Hematopoietic multipotent progenitor cell treated with erythropoietin and hydrocortisone succinate and interleukin-3 and kit ligand, for 4 days (in vitro differentiated cells): ENCODE data around the gene LRRC71.
"Not testable (repeated sequence)": the region's sequence is repeated elsewhere in the genome, so short reads cannot be mapped to it uniquely, and the experiment has no call there.

Experiments used
- DNase-seq: peaks from one replicate; pipeline ENCODE4 v3.0.0-alpha.2; 2015

Gene LRRC71

DNA sequence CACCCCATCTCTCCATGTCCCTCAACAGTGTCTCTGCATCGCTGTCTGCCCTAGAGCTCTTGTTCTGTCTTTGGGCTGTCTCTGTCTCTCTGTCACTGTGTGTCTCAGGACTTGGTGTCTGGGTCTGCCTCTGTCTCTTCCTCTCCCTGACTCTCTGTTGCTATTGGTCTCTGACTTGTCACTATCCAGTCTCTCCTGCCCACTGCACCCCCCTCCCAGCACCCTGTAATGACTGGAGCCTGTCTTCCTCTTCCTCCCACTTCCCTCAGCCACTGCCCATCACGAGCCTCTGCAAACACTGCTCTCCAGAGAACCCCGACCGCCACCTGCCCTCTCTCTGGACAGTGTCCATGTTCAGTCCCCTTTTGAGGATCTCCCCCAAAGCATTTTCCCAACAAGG lies 14.8 kb upstream of the LRRC71 start:
- DNase-seq, result no peak

DNA sequence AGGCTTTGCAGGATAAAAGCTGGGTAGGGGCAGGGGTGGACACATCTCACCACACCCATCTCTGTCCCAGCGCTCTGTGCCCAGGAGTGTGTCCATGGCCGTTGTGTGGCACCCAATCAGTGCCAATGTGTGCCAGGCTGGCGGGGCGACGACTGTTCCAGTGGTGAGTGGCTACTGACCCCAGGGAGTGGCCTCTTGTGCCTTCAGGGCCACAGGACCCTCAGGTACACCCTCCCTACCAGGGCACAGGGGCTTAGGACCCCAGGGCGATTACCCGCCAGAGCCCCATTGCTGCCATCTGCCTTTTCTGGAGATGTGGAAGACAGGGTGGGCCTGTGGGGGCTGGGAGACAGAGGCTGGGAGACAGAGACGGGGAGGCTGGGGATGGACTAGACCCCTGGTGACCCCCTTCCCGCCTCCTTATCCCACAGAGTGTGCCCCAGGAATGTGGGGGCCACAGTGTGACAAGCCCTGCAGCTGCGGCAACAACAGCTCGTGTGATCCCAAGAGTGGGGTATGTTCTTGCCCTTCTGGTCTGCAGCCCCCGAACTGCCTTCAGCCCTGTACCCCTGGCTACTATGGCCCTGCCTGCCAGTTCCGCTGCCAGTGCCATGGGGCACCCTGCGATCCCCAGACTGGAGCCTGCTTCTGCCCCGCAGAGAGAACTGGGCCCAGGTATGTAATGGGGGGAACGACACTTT lies 14.1 kb upstream of the LRRC71 start:
- no peak for DNase-seq

DNA sequence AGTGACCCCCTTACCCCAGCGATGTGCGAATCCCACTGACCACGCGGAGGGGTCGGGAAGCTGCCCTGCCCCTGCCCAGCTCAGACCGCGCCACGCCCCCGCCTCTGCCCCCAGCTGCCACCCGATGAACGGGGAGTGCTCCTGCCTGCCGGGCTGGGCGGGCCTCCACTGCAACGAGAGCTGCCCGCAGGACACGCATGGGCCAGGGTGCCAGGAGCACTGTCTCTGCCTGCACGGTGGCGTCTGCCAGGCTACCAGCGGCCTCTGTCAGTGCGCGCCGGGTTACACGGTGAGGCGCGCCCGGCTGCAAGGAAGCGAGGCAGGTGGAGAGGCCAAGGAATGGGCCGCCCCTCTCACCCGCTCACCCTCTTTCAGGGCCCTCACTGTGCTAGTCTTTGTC lies 11.9 kb upstream of the LRRC71 start:
- DNase-seq, result no peak

DNA sequence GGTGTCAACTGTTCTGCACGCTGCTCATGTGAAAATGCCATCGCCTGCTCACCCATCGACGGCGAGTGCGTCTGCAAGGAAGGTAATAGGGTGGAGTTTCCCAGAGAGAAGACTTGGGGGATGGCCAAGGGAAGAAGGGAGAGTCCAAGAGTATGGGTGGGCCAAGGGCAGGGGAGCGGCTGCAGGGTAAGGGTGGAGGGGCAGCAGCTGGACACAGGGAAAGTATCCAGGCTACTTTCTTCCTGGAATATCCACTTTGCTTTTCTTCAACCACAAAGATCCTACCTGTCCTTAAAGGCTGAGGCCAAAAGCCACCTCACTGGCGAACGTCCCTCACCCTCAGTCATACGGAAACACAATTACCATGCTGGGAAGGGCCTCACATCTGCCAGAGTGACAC lies 11.5 kb upstream of the LRRC71 start:
- no peak for DNase-seq

DNA sequence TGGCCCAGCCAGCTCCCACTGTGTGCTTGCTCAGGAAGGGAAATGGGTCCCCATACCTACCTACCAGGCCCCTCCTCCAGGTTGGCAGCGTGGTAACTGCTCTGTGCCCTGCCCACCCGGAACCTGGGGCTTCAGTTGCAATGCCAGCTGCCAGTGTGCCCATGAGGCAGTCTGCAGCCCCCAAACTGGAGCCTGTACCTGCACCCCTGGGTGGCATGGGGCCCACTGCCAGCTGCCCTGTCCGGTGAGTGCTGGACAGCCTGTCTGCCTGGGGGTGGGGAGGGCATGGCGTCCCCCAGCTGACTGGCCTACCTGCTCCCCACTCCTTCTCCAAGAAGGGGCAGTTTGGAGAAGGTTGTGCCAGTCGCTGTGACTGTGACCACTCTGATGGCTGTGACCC lies 10.8 kb upstream of the LRRC71 start:
- DNase-seq, result no peak

DNA sequence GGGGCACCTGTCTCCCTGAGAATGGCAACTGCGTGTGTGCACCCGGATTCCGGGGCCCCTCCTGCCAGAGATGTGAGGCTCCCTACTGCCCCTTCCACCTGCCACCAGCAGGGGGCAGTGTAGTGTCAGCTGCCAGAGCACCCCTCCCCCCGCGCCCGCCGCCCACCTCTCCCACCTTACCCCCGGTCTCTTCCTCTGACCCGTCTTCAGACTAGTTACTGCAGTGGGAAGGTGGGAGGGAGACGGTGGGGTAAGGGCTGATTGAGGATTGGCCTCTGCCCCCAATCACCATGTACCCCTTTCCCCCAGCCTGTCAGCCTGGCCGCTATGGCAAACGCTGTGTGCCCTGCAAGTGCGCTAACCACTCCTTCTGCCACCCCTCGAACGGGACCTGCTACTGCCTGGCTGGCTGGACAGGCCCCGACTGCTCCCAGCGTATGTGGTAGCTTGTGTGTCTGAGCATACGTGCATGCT lies 10.1 kb upstream of the LRRC71 start:
- DNase-seq, result peak; percentile 67

DNA sequence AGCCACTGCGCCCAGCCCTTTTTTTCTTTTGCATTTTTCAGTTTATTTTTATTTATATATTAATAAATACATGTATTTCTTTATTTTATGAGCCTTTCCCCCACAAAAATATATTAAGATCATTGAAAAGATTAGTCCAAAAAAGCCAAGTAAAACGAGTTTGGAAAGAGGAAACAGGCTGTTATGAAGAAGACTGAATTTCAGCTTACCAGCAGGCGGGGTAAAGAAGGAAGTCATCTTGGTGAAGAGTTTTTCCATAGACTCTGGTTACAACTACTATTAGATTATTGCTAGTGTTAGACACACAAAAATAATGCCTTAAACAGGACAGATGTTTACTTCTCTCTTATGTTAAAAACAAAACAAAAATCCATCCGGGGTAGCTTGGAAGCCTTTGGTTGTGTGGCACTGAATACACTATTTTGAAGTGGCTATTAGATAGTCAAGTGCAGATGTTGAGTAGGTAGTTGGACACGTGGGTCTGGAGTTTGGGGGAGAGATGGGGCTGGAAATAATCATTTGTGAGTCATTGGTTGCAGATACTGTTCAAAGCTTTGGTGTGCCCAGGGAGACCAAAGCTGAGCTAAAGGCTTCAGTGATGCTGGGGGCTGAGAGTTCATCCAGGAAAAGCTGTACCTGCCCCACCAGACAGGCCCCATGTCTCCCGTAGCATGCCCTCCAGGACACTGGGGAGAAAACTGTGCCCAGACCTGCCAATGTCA lies 8.7 kb upstream of the LRRC71 start:
- DNase-seq, result peak; percentile 61

DNA sequence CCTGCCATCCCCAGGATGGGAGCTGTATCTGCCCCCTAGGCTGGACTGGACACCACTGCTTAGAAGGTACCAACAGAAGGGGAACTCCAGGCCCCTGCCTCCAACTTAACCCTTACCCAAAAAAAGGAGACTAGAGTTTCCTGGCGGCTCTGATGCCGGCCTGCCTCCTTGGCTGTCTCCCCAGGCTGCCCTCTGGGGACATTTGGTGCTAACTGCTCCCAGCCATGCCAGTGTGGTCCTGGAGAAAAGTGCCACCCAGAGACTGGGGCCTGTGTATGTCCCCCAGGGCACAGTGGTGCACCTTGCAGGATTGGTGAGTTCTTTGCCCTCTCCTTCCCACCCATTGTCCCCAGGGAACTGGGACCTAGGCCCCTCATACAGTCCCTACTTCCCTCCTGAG lies 8.1 kb upstream of the LRRC71 start:
- DNase-seq, result no peak

DNA sequence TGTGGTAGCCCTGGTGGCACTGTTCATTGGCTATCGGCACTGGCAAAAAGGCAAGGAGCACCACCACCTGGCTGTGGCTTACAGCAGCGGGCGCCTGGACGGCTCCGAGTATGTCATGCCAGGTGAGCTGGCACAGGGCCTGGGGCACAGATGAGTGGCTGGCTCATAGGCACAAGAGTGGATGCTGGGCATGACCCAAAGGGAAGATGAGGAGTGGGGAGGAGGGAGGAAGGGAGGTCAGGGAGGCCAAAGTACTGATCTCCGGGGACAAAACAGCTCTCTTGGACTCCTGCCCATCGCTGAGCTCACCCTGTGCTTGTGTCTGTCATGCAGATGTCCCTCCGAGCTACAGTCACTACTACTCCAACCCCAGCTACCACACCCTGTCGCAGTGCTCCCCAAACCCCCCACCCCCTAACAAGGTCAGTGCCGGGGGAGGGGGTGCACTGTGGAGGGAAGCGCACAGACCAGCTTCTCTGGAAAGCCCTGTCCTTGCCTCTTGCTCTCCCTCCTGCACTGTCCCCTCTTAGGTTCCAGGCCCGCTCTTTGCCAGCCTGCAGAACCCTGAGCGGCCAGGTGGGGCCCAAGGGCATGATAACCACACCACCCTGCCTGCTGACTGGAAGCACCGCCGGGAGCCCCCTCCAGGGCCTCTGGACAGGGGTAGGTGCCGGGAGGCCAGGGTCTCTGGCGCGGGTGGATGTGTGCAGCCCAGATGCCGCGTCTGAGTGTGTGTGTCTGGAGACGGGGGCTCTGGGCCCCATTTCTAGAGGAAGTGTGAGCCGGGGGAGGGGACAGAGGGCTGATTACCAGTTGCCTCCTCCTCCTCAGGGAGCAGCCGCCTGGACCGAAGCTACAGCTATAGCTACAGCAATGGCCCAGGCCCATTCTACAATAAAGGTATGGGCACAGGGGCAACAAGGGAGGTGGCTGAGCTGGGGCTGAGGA lies 7.3 kb upstream of the LRRC71 start:
- DNase-seq, result peak; percentile 55

DNA sequence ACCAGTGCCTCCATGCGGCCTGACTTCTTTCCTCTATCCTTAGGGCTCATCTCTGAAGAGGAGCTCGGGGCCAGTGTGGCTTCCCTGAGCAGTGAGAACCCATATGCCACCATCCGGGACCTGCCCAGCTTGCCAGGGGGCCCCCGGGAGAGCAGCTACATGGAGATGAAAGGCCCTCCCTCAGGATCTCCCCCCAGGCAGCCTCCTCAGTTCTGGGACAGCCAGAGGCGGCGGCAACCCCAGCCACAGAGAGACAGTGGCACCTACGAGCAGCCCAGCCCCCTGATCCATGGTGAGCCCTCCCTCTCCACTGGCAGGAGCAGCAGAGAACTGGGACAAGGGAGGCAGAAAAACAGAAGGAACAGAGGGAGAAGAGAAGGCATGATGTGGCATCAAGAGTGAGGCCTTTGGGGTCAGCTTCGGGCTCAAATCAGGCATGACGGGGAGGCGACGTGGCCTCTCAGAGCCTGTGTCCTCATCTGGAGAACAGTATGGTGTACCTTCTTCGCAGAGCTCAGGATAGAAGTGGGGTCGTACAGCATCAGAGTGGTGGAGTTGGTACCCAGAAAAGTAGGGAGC lies 6.5 kb upstream of the LRRC71 start:
- DNase-seq, result no peak

DNA sequence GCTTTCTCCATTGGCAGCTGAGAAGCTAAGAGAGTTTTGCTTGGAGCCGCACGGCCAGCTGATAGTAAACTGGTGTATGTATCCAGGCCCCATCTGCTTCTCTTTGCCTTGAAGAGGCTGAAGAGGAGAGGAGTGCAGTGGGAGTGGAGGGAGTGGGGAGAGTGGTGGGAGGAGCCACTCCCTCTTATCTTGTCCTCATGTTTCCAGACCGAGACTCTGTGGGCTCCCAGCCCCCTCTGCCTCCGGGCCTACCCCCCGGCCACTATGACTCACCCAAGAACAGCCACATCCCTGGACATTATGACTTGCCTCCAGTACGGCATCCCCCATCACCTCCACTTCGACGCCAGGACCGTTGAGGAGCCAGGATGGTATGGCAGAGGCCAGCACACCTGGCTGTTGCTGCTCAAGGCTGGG lies 6.0 kb upstream of the LRRC71 start:
- peak; percentile 87 for DNase-seq

DNA sequence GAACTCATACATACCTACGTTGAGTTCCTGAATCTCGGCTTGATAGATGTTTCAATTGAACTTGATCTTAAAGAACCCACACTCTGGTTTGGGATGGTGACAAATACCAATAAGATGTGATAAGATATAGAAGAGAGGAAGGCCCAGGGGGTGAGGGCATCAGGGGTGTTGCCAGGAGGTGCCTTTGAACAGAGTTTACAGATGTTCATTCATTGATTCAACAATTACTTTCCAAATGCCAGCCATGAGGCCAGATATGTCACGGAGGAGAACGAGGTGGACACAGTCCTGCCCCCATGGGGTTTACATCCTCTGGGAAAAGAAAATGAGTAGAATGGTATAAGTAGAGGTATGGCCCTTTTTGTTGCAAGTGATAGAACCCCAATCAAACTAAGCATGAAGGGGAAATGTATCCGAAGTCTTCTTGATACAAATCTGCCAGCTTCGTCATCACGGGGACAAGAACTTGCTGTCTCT lies 659 bp downstream of the LRRC71 start:
- no peak for DNase-seq

DNA sequence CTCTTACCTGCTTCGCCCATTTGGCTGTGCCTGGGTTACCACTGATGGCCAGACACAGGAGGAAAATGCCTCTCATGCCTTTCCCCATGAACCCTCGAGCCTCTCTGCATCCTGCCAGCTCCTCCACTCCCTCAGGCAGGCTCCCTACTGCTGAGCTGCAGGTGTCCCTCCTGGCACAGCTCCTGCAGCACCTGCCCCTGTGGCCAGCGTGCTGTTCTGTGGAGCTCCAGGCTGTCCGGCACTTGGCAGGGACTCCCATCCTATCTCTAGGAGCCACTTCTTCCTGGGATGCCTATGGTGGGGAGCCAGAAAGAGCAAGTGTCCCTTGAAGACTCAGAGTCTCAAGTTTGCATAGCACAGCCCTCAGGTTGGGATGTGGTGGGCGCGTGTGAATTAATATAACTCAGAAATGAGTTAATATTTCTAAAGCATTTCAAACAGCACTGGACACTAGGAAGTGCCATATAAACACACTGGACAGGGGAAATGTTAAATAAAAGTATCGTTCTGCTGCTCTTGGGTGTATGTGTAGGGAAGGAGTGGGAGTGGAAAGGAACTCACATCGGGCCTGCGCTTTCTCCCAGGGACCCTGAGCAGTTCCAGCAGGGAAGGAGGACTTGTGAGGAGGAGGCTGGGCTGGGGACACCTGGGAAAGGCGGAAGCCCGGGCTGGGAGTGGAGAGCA lies 2.7 kb downstream of the LRRC71 start:
- no peak for DNase-seq

DNA sequence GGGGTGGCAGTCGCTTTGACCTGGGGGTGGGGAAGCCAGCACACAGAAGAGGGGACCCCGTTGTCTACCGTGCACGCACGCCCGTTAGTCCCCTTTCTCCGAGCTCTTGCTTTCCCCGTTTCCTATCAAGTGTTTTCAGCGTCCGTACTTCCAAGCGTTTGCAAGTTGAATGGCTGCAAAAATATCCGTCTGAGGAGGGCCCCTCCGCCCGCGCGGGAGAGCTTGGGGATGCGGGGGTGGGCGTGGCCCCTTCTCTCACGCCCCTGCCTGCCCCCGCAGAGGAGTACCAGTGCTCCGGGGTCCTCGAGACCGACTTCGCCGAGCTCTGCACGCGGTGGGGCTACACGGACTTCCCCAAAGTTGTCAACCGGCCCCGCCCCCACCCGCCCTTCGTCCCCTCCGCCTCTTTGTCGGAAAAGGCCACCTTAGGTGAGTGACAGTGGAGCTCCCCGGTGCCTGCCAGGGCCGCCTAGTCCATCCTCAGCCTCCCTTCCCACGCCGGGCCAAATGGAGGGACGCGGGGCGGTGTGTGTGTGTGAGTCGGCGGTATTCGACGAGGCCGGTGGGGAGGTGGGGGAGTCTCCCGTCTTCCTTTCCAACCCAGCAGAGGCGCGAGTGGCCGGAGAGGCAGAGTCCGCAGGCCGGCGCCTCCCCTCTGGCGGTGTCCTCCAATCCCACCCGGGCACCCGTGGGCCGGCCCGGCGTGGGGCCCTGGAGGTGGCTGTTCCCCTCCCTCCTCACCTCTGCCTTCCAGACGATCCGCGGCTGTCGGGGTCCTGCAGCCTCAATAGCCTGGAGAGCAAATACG lies 3.4 kb downstream of the LRRC71 start:
- DNase-seq, result peak; percentile 24

DNA sequence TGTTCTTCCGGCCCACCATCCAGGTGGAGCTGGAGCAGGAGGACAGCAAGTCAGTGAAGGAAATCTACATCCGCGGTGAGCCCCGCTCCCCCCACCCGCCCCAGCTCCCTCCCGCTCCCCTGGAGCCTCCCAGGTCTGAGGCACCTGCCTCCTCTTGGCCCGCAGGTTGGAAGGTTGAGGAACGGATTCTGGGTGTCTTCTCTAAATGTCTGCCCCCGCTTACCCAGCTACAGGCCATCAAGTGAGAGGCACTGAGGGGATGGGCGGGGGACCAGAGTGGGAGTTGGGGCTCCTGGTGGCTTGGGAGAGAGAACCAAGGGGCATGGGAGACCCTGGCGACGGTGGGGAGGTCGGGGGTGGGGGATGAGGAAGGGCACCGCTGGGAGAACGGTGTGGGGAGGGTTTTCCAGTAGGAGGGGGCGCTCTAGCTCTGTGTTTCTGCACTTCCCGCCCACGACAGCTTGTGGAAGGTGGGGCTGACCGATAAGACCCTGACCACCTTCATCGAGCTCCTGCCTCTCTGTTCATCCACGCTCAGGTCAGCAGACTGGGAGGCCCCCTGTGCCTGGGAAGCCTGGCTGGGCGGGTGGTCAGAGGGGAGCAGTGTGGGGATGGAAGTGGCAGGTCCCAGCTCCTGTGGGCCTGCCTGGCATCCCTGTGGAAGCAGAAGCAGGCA lies 4.2 kb downstream of the LRRC71 start:
- DNase-seq, result no peak

DNA sequence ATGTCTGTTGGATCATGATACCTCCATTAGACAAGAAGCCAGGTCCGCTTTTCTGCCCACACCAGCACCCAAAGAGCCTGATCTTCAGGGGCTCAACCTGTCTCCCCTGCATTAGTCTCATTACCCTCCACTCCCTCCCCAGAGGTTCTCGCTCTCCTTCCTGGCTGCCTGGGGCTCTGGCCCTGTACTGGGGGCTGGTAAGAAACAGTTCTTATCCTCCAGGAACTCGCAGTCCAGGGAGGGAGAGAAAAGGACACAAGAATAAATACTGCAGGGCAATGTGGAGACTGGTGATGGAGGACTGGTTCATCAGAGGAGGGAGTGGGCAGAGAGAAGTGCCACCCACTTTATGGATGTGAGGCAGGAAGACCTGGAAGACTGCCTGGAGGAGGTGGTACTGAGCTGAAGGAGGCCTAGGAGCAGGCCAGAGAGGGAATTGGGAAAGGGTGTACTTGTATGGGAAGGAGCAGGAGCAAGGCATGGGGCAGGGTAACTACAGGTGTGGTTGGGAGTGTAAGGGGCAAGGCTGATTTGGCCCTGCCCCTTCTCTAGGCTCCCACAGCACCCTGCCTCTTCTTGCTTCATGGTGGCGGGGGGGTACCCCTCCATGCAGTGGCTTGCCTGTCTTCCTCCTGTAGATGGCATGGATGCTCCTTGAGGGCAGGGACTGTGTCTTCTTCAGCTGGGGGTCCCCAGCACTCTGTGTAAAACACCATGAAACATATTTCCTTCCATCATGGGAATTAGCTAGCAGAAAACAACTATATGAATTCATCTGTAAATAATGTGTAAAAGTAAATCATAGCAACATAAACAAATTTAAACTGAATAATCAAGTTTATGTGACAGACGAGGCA lies 5.0 kb downstream of the LRRC71 start:
- no peak for DNase-seq

DNA sequence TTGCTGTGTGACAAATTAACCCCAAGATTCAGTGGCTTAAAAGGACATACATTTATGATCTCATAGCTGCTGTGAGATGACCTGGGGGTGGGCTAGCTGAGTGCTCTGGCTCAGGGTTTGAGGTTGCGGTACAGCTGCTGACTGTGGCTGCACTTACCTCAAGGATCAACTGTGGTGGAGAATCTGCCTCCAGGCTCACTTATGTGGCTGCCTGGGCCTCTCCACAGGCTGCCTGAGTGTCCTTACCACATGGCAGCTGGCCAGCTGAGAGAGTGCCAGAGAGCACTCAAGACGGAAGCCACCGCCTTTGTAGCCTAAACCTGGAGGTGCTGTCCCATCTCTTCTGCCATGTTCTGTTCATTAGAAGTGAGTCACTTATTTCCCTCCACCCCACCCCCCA lies 5.7 kb downstream of the LRRC71 start:
- peak; percentile 97 for DNase-seq

DNA sequence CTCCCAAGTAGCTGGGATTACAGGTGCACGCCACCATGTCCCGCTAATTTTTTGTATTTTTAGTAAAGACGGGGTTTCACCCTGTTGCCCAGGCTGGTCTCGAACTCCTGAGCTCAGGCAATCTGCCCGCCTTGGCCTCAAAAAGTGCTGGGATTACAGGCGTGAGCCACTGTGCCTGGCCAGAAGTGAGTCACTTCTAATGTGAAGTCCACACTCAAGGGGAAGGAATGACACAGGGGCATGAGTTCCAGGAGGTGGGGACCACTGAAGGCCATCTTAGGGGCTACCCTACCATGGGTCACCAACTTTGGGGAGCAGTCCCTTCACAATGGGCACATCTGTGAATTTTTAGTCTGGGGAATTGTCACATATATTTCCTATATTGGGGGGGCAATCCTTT lies 6.3 kb downstream of the LRRC71 start:
- DNase-seq, result not testable (repeated sequence)

DNA sequence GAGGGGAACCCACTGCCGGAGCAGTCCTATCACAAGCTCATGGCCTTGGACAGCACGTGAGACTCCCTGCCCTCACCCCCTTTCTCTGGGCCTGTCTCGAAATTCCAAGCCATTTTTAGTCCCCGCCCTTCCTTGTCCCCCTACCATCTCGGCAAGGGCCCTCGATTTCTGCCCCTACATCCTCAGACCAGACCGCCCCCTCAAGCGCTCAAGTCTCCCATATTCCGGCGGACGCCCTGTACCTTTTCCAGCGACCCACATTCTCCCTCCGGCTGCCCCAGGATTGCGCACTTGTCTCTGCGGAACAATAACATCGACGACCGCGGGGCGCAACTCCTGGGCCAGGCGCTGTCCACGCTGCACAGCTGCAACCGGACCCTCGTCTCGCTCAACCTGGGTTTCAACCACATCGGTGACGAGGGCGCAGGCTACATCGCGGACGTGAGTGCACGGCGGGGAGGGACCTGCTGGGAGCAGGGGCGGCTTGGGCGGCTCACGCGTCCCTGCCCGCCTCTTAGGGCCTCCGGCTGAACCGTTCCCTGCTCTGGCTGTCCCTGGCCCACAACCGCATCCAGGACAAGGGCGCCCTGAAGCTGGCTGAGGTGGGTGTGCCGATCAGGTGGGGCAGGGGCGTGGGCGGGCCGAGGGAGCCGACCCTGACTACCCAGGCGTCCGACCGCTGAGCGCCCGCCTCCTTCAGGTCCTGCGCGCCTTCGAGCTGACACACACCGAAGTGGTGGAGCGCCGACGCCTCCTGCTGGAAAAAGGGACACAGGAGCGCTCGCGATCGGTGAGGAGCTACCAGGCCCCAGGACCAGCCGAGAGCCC lies 7.0 kb downstream of the LRRC71 start:
- DNase-seq, result peak; percentile 91
